Left lung (tissue), 10 donors: Measurements from ENCODE around the gene CDH8. TPM values are rescaled to one million over a fixed set of nuclear protein-coding genes. Genes with fewer than 3 reads are reported as not detected.

Source experiments
- ATAC-seq: fragments of 200-7000 bp; cut with Tn5 transposase; one replicate; pipeline ENCODE4 v1.9.1; 2020; ENCODE audit warnings: moderate library complexity
- DNase-seq, 4 donors: peaks; one replicate each; pipeline ENCODE4 v3.0.0-alpha.2; 2013 to 2020
- H3K27ac ChIP-seq, 2 donors: fragments of 200-600 bp; sonication (generic) in 1 of 2; one replicate each; pipeline versions ENCODE4 v1.5.0 to v1.8.0; 2020 to 2021
- H3K27me3 ChIP-seq, 2 donors: fragments of 200-600 bp; sonication (generic) in 1 of 2; one replicate each; pipeline versions ENCODE4 v1.5.0 to v1.8.0; 2020 to 2021
- H3K36me3 ChIP-seq, 2 donors: fragments of 200-600 bp; sonication (generic) in 1 of 2; one replicate each; pipeline versions ENCODE4 v1.5.0 to v1.8.0; 2020 to 2021
- H3K4me1 ChIP-seq, 2 donors: fragments of 200-600 bp; one replicate each; pipeline ENCODE4 v1.8.0; 2021
- H3K4me3 ChIP-seq, 2 donors: fragments of 200-600 bp; sonication (generic) in 1 of 2; one replicate each; pipeline versions ENCODE4 v1.5.0 to v1.8.0; 2020 to 2021; ENCODE audit warnings: mild to moderate bottlenecking in 1 of 2
- H3K9me3 ChIP-seq, 2 donors: fragments of 200-600 bp; sonication (generic) in 1 of 2; one replicate each; pipeline versions ENCODE4 v1.5.0 to v1.8.0; 2020 to 2021
- intact Hi-C, 2 donors: fragments of 100-400 bp; cut with DNase I; formaldehyde crosslinking; loops; one replicate each; pipeline versions ENCODE4 v1.11.2 to v1.14.2; 2022
- polyA plus RNA-seq, 6 donors: library from polyadenylated mRNA; unstranded; fragments of 120-200 nt; gene quantifications; one replicate each; pipeline ENCODE4 v1.2.1, GENCODE V29; 2013; ENCODE audit not compliant: insufficient read length in 6 of 6
- total RNA-seq, 2 donors: library from RNA; stranded (reverse); fragmentation: NEBNext Ultra II Directional; extraction: Animal tissue kit (Norgen Biotek cat#: 25700); gene quantifications; one replicate each; pipeline ENCODE4 v1.2.1, GENCODE V29; 2021
- TF ChIP-seq, protein P1 (sequence below), 2 donors: fragments of 200-600 bp; sonication (generic) in 1 of 2; IDR thresholded peaks; one replicate each; pipeline versions ENCODE4 v1.5.0 to v1.8.0; 2021; ENCODE audit warnings: antibody characterized with exemption in 2 of 2
- donor health status: DM: no; HTN: yes; CAD: no.
- donor health status: DM: no; HTN: no; CAD: no.

Gene CDH8
- total and polyA plus RNA-seq, 8 donors = 0.17 to 2.5 (median 1.2) TPM

DNA sequence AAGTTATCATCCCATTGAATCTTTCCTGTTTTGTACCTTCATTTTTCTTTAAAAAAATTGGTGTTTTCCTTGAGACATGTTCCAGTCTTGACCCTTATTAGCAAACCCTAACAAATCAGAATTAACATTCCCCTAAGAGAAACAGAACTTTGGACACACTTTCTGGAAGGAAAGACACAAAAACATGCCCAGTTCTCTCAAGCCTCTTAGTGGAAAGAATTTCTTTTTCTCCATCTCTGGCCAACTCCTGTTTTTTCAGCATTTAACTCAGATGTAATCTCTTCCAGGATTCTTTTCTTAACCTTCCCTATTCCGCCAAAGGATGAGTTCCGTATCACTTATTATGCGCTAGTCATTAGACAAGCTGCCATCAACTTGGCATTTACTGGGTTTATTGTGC is 23.9 kb upstream of the CDH8 start:
- H3K4me1 ChIP-seq = no peaks in the 10 kb centered on the region
- TF ChIP-seq, protein P1, sequence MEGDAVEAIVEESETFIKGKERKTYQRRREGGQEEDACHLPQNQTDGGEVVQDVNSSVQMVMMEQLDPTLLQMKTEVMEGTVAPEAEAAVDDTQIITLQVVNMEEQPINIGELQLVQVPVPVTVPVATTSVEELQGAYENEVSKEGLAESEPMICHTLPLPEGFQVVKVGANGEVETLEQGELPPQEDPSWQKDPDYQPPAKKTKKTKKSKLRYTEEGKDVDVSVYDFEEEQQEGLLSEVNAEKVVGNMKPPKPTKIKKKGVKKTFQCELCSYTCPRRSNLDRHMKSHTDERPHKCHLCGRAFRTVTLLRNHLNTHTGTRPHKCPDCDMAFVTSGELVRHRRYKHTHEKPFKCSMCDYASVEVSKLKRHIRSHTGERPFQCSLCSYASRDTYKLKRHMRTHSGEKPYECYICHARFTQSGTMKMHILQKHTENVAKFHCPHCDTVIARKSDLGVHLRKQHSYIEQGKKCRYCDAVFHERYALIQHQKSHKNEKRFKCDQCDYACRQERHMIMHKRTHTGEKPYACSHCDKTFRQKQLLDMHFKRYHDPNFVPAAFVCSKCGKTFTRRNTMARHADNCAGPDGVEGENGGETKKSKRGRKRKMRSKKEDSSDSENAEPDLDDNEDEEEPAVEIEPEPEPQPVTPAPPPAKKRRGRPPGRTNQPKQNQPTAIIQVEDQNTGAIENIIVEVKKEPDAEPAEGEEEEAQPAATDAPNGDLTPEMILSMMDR (IDR thresholded peaks at IDR 0.05) = no peak
- no peak for DNase-seq
- no peak overlapping the region for H3K27ac ChIP-seq
- no peak for ATAC-seq
- intact Hi-C loops = no loop called here
- H3K9me3 ChIP-seq = no peaks in the 10 kb centered on the region
- no peaks in the 10 kb centered on the region for H3K27me3 ChIP-seq
- no peaks in the 10 kb centered on the region for H3K36me3 ChIP-seq
- H3K4me3 ChIP-seq = no peak overlapping the region

DNA sequence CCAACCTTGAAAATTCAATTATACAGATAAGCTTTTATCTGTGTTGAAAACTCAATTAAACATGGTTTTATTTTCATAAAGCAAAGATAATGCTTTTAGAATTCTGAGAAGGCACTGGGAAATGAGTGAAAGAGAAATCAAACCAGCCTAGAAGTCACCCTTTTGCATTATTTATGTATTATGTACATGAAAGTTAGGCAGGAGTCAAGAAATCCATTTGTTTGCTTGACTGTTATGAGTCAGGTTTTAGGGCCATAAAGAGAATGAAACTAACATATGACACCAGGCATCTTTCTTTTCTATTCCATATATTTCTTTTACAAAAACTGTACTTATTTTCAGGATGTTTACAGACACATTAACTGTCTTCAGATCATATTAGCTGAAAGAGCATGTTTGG is 23.3 kb upstream of the CDH8 start:
- Histone ChIP-seq H3K9me3 (no peaks in the 10 kb centered on the region), H3K4me3 (no peak overlapping the region), H3K27me3 (no peaks in the 10 kb centered on the region), H3K36me3 (no peaks in the 10 kb centered on the region), H3K4me1 (no peaks in the 10 kb centered on the region), H3K27ac (no peak overlapping the region)
- TF ChIP-seq, protein P1 (IDR thresholded peaks at IDR 0.05) = no peak
- DNase-seq = no peak
- intact Hi-C loops = no loop called here
- ATAC-seq = no peak

DNA sequence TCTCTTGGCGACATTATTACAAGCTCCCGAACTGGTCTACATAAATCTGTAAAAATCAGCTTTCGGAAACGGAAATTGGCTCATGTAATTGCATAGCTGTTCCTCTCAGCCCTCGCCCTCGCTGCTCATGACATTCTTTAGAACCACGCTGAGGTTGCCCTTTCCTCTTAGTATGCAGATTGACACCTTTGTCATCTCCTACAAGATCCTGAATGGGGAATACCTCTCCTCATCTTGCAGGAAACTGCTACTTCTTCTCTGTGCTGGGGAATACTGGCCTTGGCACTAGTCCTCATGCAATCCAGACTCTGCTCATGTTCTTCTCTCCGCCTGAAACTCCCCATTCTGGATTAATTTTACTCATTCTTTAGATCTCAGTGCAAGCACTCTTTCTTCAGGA is 22.2 kb upstream of the CDH8 start:
- Histone ChIP-seq H3K27me3 (no peaks in the 10 kb centered on the region), H3K4me1 (no peaks in the 10 kb centered on the region), H3K9me3 (no peaks in the 10 kb centered on the region), H3K27ac (no peak overlapping the region), H3K4me3 (no peak overlapping the region), H3K36me3 (no peaks in the 10 kb centered on the region)
- ATAC-seq (no peak), DNase-seq (no peak)
- intact Hi-C loops = no loop called here
- TF ChIP-seq, protein P1 (IDR thresholded peaks at IDR 0.05) = no peak

DNA sequence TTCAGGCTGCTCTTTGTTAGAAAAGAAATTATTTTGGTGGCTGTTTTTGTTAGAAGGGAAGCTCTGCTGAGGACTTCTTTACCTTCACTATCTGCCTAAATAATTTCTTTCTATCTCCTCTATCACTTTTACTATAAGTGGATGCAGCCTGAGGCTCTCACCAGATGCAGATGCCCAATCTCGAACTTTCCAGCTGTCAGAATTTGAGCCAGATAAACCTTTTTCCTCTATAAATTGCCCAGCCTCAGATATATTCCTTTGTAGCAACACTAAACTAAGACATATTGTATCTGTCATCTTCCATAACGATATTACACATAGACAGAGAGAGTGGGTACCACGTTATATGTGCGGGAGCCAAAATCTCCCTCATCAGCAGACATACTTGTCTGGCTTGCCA is 15.7 kb upstream of the CDH8 start:
- TF ChIP-seq, protein P1 (IDR thresholded peaks at IDR 0.05) = no peak
- DNase-seq (no peak), ATAC-seq (no peak)
- no peaks in the 10 kb centered on the region for H3K9me3 ChIP-seq
- H3K27ac ChIP-seq = no peak overlapping the region
- intact Hi-C loops = no loop called here
- H3K36me3 ChIP-seq = no peaks in the 10 kb centered on the region
- H3K27me3 ChIP-seq = no peaks in the 10 kb centered on the region
- no peaks in the 10 kb centered on the region for H3K4me1 ChIP-seq
- no peak overlapping the region for H3K4me3 ChIP-seq

DNA sequence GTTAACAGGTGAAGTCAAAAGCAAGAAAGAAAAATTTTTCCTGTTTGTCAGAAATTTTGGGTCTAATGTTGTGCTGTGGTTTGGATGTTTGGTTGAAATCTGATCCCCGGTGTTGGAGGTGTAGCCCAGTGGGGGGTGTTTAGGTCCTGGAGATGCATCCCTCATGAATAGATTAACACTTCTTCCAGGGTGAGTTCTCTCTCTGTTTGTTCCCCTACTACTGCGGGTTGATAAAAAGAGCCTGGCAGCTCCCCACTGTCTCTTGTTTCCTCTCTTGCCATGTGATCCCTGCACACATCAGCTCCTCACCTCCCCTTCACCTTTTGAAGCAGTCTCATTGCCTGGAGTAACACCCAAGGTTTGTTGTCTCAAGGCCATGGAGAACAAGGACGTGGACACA is 14.6 kb upstream of the CDH8 start:
- Histone ChIP-seq H3K27ac (no peak overlapping the region), H3K27me3 (no peaks in the 10 kb centered on the region), H3K36me3 (no peaks in the 10 kb centered on the region), H3K9me3 (no peaks in the 10 kb centered on the region), H3K4me3 (no peak overlapping the region), H3K4me1 (no peaks in the 10 kb centered on the region)
- no peak for DNase-seq
- no peak for ATAC-seq
- TF ChIP-seq, protein P1 (IDR thresholded peaks at IDR 0.05) = no peak
- intact Hi-C loops = no loop called here
